Activated CD8-positive, alpha-beta memory T cell treated with anti-CD3 and anti-CD28 coated beads, Interleukin-2, amount 50 U/mL, for 48 hours (primary cell): Measurements from ENCODE around the gene RUNX1.

Experiments
- DNase-seq: peaks from one replicate; pipeline ENCODE4 v3.0.0-alpha.2; 2020

The RUNX1 gene

DNA sequence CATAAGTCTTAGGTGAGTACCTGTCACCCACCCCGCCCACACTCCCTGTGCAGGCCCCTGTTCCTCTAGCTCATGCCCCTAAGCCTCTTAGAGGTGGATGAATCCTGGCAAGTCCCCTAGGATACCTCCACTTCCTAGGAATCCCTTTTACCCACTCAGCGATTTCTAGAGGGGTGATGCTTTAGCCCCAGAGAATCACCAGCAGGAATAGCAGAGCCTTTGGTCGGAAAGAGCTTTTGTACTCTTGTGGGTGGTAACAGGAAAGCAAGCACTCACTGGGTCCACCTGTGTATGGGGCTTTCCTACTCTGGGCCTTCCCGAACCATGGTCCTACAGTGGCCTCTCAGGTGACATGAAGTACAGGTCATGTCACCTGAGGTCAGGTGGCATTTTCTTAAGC is 207.9 kb downstream of the RUNX1 start:
- DNase-seq, result no peak

DNA sequence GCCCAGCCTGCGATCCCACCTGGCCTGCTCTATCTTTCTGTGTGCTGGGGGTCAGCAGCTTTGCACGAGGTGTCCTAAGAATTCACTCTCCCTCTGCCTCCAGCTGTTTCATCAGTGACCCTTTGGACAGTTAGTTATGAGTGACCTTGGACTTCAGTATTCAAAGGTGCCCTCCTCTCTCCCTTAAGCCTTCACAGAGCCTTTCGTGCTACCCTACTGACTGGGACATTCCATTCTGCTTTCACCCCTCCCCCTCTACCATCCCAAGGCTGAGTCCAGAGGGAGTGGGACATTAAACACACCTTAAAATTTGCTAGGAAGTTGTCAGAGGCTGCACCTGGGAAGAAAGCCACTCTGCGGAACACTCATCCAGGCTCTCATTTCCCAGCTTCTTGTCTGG is 208.4 kb downstream of the RUNX1 start:
- DNase-seq, result no peak

GRCh38 chr21:34838956-34839820 is 209.9 kb downstream of the RUNX1 start:
- peak; percentile 38 for DNase-seq

DNA sequence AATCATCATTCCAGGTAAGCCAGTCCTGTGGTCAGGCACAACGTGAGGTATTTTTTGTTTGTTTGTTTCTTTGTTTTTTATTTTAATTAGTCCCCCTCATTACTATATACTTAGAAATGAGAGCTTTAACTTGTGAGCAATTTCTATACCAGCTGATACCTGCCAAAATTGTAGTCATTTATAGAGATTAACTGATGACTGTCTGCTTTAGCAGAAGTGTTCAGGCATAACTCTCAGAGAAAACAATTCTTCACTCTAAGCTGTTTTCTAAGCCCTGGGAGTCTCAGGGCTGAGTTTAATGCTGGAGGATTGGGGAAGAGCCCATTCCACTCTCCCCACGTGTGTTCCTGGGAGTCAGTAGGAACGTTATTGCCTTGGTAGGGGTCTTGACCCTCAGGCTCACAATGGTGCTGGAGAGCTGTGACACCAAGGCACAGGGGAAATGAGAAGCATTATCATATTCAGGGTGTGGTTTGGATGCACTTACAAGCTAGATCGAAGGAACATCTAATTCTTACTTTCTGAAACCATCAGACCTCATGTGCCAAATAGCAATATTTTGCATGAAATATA is 212.1 kb downstream of the RUNX1 start:
- DNase-seq, result no peak

GRCh38 chr21:34836103-34836932 is 212.8 kb downstream of the RUNX1 start:
- peak; percentile 62 for DNase-seq

DNA sequence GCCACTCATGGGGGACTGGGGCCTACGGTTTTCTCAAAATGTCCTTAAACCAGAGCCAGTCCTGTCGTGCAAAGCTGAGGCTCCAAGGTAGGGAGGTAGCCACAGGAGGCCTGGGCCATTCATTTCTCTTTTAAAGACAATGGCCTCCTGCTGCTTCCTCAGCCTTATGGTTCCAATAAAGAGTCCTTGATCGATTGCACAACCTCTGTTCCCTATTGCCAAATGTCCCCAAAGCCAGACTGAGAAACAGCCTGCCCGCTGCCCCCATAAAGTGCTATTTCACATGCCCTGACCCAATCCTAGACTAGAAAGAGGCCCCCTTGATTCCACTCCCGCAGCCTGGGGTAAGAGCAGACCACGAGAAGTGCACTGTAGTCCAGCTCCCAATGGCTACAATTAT is 213.6 kb downstream of the RUNX1 start:
- peak; percentile 37 for DNase-seq

- no peak for DNase-seq
These were observed 214.1 kb downstream of the RUNX1 start for GRCh38 chr21:34834852-34835501.

GRCh38 chr21:34834290-34834689 is 214.8 kb downstream of the RUNX1 start:
- DNase-seq, result no peak

DNA sequence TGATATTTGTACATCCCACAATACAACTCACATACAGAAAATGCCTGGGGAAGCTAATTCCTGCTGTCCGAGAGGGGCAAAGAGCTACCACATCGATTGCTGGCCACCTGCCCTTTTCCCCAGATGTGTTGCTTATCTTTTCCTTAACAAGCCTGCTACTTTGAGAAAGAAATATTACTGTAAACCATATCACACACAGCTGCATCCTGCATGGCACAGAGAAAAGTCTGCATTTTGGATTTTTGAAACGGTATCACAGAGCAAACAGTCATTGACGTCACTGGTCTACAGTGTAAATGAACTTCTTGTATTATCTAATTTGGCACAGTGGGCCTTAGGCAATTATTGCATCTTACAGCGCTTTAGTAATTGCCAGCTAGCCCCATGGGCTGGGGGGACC is 215.6 kb downstream of the RUNX1 start:
- no peak for DNase-seq

DNA sequence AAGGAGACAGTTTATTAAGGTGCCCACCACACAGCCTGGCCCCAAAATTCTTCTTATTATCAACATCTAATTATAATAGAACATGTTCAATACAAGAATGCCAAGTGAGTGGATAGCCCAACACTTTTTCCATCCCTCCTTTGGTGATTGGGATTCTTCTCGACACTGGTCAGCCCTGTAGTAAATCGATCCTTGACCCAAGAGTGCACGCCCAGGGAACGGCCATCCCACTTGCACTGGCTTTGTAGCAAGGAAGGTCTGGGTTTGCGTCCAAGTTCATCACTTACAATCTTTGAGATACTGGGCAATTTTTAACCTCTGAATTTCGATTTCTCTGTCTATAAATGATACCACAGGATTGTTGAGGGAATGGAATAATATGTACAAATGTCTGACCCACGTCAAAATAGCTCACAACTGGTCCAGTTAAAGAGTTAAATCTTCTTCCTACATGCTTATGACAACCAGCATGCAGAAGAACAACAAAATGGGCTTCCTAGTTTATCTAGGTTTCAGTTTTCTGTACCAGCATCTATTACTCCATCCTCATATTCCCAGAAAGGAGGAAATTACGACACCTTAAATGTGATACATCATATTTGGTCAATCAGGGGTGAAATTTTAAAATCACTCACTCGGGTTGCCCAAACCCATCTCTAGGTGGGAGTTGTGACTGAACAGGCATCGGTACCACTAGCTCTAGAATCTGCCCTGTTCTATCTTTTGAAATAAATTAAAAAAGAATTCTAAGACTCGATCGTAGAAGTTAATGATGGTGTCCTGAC is 218.5 kb downstream of the RUNX1 start:
- DNase-seq, result peak; percentile 7

DNA sequence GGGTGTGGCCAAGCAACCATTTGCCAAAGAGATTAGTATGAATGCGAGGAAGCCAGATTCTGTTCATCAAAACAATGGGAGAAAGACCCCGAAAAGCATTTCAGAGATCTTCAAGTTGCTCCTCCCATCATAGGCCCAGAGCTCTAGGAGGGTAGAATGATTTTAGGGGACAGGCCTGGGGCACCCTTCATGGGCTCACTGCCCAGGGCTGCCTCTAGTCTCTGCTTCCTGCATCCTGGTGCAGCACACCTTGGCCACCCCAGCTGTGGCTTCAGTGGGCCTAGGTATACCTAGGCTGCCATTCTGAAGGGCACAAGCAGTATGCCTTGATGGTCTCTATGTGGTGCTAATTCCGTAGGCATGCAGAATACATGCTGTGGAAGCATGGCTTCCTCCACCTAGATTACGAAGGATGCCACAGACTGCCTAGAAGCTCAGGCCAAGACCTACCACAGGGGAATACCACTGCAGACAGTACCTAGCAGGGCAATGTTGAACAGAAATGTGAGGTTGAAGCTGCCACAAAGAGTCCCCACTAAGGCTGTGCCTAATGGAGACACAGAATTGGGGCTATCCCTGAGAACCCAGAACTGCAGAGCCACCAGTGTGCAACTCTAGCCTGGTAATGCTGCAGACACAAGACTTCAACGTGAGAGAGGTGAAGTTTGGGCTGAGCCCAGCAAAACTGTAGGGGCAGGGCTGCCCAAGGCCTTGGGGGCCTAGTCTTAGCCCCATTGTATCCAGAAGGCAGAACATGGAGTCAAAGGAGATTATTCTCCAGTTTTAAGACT is 221.5 kb downstream of the RUNX1 start:
- DNase-seq, result peak; percentile 20

DNA sequence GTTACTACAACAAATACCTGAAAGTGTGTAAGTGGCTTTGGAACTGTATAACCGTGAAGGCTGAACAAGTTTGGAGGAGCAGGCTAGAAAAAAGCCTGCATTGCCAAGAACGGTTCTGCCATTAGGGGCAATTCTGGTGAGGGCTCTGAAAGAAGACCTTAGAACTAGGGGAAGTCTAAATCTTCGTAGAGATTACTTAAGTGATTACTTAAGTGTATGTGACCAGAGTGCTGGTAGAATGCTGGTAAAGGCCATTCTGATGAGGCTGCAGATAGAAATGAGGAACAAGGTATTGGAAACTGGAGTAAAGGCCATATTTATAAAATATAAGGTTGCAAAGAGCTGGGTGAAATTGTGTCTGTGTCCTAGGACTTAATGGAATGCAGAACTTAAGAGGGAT is 222.3 kb downstream of the RUNX1 start:
- no peak for DNase-seq

- no peak for DNase-seq
These were observed 223.1 kb downstream of the RUNX1 start for GRCh38 chr21:34825948-34826548.

DNA sequence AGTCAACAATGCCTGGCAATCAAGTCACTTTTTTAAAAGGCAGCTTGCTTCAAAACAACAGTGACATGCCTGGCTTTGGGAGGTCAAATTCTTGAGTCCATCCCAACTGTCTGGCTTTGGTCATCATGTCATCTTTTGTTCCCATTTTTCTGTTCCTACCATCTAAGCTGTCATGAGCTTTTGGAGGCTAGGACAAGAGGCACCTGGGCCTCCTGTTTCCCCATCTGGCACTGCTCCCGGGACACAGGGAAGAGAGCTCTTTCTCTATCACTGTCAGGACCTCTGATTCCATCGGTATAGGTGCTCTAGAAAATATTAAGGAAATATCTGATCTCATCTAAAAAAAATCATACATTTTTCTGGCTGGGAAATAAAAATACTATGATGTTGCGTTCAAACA is 224.0 kb downstream of the RUNX1 start:
- DNase-seq, result no peak

- no peak for DNase-seq
These were observed 224.8 kb downstream of the RUNX1 start for GRCh38 chr21:34824314-34824713.

- no peak for DNase-seq
These were observed 226.2 kb downstream of the RUNX1 start for GRCh38 chr21:34822942-34823341.

GRCh38 chr21:34822168-34822567 is 226.9 kb downstream of the RUNX1 start:
- no peak for DNase-seq

DNA sequence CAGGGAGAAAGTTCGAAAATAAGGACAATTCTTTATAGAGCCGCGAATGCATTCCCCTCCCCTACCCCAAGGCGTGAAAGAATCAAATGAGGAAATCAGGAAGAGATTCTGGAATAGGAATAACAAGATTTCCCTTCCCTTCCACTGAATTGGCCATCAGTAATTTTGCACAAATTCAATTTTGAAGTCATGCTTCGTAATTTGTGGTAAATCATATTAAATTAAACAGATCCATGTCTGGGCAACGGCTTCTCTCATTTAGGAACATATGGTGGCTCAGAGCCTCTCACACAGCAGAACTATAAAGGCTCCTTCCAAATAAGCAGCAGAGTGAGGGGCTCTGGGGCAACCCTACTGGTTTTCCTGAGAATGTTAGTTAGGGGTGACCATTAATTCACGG is 227.4 kb downstream of the RUNX1 start:
- no peak for DNase-seq

GRCh38 chr21:34820051-34820450 is 229.1 kb downstream of the RUNX1 start:
- DNase-seq, result no peak

DNA sequence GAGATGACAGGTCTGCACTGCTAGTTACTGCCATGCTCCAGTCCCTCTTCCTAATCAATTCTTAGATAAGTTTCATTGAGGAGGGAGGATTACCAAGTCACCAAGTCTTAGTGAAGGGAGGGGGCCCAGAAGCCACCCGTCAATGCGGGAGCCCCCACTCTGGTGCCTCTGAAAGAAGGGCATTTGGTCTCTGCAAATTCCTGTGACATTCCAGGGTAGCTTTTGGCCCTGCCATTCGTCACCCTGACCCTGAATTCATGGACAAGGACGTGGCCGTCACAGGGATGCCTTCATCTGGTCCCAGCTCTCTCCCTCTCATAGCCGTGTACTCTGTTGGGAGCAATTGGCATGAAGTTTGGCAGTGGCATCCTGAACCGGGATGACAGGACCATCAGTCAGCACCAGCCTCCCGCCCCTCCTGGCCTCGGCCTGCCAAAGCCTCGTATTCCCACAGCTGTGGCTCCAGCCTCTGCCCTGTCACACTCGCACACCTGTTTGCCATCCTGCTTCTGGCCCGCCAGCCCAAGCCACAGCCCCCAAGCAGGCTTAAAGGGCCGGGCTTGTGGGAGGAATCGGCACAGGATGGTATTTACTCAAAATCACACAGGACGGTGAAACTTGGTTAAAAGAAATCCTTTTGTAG is 229.6 kb downstream of the RUNX1 start:
- DNase-seq, result no peak
